Stimulated activated CD8-positive, alpha-beta memory T cell treated with anti-CD3 and anti-CD28 coated beads, Interleukin-7, amount 100 ng/mL, for 48 hours (primary cell): ENCODE results near the gene POU6F1.
"Not testable (repeated sequence)": the region's sequence is repeated elsewhere in the genome, so short reads cannot be mapped to it uniquely, and the experiment has no call there.

Experiments used
- DNase-seq, 2 donors: peaks; one replicate each; pipeline ENCODE4 v3.0.0-alpha.2; 2020; ENCODE audit warnings: low read depth in 1 of 2; ENCODE audit errors: extremely low read depth in 1 of 2

POU6F1 gene

GRCh38 chr12:51229116-51229809, 11.4 kb upstream of the POU6F1 start:
- no peak for DNase-seq

- DNase-seq: no peak
Measured at GRCh38 chr12:51227962-51228361, 10.1 kb upstream of the POU6F1 start.

GRCh38 chr12:51227112-51227511, 9.2 kb upstream of the POU6F1 start:
- DNase-seq: not testable (repeated sequence)

- DNase-seq: no peak
Measured at GRCh38 chr12:51225771-51226170, 7.9 kb upstream of the POU6F1 start.

- no peak for DNase-seq
Measured at GRCh38 chr12:51225234-51225633, 7.4 kb upstream of the POU6F1 start.

GRCh38 chr12:51224625-51225024, 6.8 kb upstream of the POU6F1 start:
- DNase-seq: no peak

GRCh38 chr12:51222461-51222860, 4.6 kb upstream of the POU6F1 start:
- DNase-seq: no peak

GRCh38 chr12:51219857-51220256, 2.0 kb upstream of the POU6F1 start:
- not testable (repeated sequence) for DNase-seq

- DNase-seq: no peak
Measured at GRCh38 chr12:51219322-51219721, 1.5 kb upstream of the POU6F1 start.

- no peak for DNase-seq
Measured at GRCh38 chr12:51218607-51219161, 822 bp upstream of the POU6F1 start.

- peak in 1 of 2 donors; percentile 30 for DNase-seq
Measured at GRCh38 chr12:51217133-51217967, 512 bp downstream of the POU6F1 start.

- no peak for DNase-seq
Measured at GRCh38 chr12:51216642-51217041, 1.2 kb downstream of the POU6F1 start.

GRCh38 chr12:51214895-51215294, 3.0 kb downstream of the POU6F1 start:
- no peak for DNase-seq

GRCh38 chr12:51210690-51211395, 7.0 kb downstream of the POU6F1 start:
- DNase-seq: no peak

GRCh38 chr12:51209259-51209658, 8.6 kb downstream of the POU6F1 start:
- no peak for DNase-seq

GRCh38 chr12:51208016-51208660, 9.7 kb downstream of the POU6F1 start:
- DNase-seq: no peak

- no peak for DNase-seq
Measured at GRCh38 chr12:51205350-51205749, 12.5 kb downstream of the POU6F1 start.

GRCh38 chr12:51202718-51203117, 15.1 kb downstream of the POU6F1 start:
- DNase-seq: no peak

- no peak for DNase-seq
Measured at GRCh38 chr12:51200806-51201205, 17.1 kb downstream of the POU6F1 start.

GRCh38 chr12:51200156-51200555, 17.7 kb downstream of the POU6F1 start:
- no peak for DNase-seq
